HG03095 (cell line): ENCODE results near the gene NFIX.

ENCODE experiments used
- ATAC-seq: cut with Tn5 transposase; IDR thresholded peaks from one replicate; pipeline ENCODE4 v1.9.1; 2021; ENCODE audit warnings: moderate library complexity; ENCODE audit not compliant: unreplicated experiment

Gene NFIX

GRCh38 chr19:13033819-13034611 lies 38.7 kb downstream of the NFIX start:
- no peak for ATAC-seq

- no peak for ATAC-seq
Measured at GRCh38 chr19:13034636-13035035, 39.4 kb downstream of the NFIX start.

GRCh38 chr19:13035820-13036365 lies 40.6 kb downstream of the NFIX start:
- no peak for ATAC-seq

GRCh38 chr19:13036366-13036976 lies 41.2 kb downstream of the NFIX start:
- ATAC-seq = no peak

GRCh38 chr19:13037161-13037560 lies 41.9 kb downstream of the NFIX start:
- no peak for ATAC-seq

- no peak for ATAC-seq
Measured at GRCh38 chr19:13037731-13038130, 42.5 kb downstream of the NFIX start.

- no peak for ATAC-seq
Measured at GRCh38 chr19:13038306-13039210, 43.3 kb downstream of the NFIX start.

- no peak for ATAC-seq
Measured at GRCh38 chr19:13039211-13039789, 44.0 kb downstream of the NFIX start.

- ATAC-seq = no peak
Measured at GRCh38 chr19:13040232-13040947, 45.1 kb downstream of the NFIX start.

GRCh38 chr19:13040948-13041292 lies 45.6 kb downstream of the NFIX start:
- ATAC-seq = no peak

GRCh38 chr19:13042443-13043130 lies 47.3 kb downstream of the NFIX start:
- ATAC-seq = no peak

GRCh38 chr19:13043285-13043684 lies 48.0 kb downstream of the NFIX start:
- ATAC-seq = no peak

GRCh38 chr19:13044231-13044836 lies 49.1 kb downstream of the NFIX start:
- no peak for ATAC-seq

GRCh38 chr19:13045812-13046211 lies 50.5 kb downstream of the NFIX start:
- ATAC-seq = no peak

- ATAC-seq = no peak
Measured at GRCh38 chr19:13047374-13047773, 52.1 kb downstream of the NFIX start.

- no peak for ATAC-seq
Measured at GRCh38 chr19:13050274-13050673, 55.0 kb downstream of the NFIX start.

GRCh38 chr19:13051557-13052165 lies 56.4 kb downstream of the NFIX start:
- ATAC-seq = no peak

- no peak for ATAC-seq
Measured at GRCh38 chr19:13052447-13053175, 57.3 kb downstream of the NFIX start.
